BJ (cell line): ENCODE measurements around the gene CTNS. TPM values are rescaled to one million over a fixed set of nuclear protein-coding genes. Genes with fewer than 3 reads are reported as not detected.

ENCODE experiments used
- CTCF ChIA-PET: fragments of 350-600 bp; formaldehyde crosslinking; extraction: SDS; loops from one replicate; lab custom pipeline; 2021; ENCODE audit warnings: antibody characterized with exemption, inconsistent platforms; lab: Yijun Ruan, JAX
- POLR2A ChIA-PET: fragments of 300-600 bp; sonication (Branson Sonifier 250); formaldehyde crosslinking; extraction: SDS; loops from one replicate; lab custom pipeline; 2021; ENCODE audit warnings: antibody characterized with exemption; lab: Charles Lee
- DNase-seq: peaks from one replicate; pipeline ENCODE4 v3.0.0-alpha.2; 2011; ENCODE audit warnings: low read depth
- H3K27me3 ChIP-seq: 2 replicates; pipeline ENCODE4 v1.6.0; 2011; ENCODE audit warnings: low read length; ENCODE audit not compliant: control insufficient read depth, insufficient read depth
- H3K36me3 ChIP-seq: 2 replicates; pipeline ENCODE4 v1.5.1; 2011; ENCODE audit warnings: low read length; ENCODE audit not compliant: control insufficient read depth, insufficient read depth
- H3K4me3 ChIP-seq: 2 replicates; pipeline ENCODE4 v1.5.1; 2011; ENCODE audit warnings: low read depth, mild to moderate bottlenecking, control low read depth, low read length
- polyA plus RNA-seq: library from polyadenylated mRNA; depleted of rRNA; stranded (reverse); fragments of >200 nt; gene quantifications from 2 replicates; pipeline ENCODE4 v1.2.3, GENCODE V29; 2011
- TF ChIP-seq, protein P1 (sequence below): IDR thresholded peaks from 2 replicates; pipeline ENCODE4 v1.5.1; 2011; ENCODE audit warnings: low read depth, mild to moderate bottlenecking, control low read depth, inconsistent platforms, low read length, moderate library complexity; ENCODE audit not compliant: insufficient read depth

CTNS gene
- polyA plus RNA-seq, 1 experiment, result 5.0 TPM

- POLR2A ChIA-PET, result no interaction called here
- TF ChIP-seq, protein P1, sequence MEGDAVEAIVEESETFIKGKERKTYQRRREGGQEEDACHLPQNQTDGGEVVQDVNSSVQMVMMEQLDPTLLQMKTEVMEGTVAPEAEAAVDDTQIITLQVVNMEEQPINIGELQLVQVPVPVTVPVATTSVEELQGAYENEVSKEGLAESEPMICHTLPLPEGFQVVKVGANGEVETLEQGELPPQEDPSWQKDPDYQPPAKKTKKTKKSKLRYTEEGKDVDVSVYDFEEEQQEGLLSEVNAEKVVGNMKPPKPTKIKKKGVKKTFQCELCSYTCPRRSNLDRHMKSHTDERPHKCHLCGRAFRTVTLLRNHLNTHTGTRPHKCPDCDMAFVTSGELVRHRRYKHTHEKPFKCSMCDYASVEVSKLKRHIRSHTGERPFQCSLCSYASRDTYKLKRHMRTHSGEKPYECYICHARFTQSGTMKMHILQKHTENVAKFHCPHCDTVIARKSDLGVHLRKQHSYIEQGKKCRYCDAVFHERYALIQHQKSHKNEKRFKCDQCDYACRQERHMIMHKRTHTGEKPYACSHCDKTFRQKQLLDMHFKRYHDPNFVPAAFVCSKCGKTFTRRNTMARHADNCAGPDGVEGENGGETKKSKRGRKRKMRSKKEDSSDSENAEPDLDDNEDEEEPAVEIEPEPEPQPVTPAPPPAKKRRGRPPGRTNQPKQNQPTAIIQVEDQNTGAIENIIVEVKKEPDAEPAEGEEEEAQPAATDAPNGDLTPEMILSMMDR, result no peak
- H3K36me3 ChIP-seq, result peaks cover 6% of the 10 kb centered on the region
- DNase-seq, result no peak
- CTCF ChIA-PET, result no interaction called here
- H3K27me3 ChIP-seq, result no peaks in the 10 kb centered on the region
- no peak overlapping the region for H3K4me3 ChIP-seq
Measured at GRCh38 chr17:3645310-3645709, 8.8 kb downstream of the CTNS start.

GRCh38 chr17:3647251-3647650, 10.7 kb downstream of the CTNS start:
- TF ChIP-seq, protein P1, result no peak
- POLR2A ChIA-PET, result no interaction called here
- H3K36me3 ChIP-seq, result peaks cover 8% of the 10 kb centered on the region
- no peak overlapping the region for H3K4me3 ChIP-seq
- CTCF ChIA-PET, result interaction anchor here (0.7 to 4.5 kb wide), 15 partner anchors 8 to 818 kb away, joined by 3 to 23 read pairs (median 5); partner anchors contain the start of genes CTNS and SHPK
- H3K27me3 ChIP-seq, result no peaks in the 10 kb centered on the region
- DNase-seq, result no peak

DNA sequence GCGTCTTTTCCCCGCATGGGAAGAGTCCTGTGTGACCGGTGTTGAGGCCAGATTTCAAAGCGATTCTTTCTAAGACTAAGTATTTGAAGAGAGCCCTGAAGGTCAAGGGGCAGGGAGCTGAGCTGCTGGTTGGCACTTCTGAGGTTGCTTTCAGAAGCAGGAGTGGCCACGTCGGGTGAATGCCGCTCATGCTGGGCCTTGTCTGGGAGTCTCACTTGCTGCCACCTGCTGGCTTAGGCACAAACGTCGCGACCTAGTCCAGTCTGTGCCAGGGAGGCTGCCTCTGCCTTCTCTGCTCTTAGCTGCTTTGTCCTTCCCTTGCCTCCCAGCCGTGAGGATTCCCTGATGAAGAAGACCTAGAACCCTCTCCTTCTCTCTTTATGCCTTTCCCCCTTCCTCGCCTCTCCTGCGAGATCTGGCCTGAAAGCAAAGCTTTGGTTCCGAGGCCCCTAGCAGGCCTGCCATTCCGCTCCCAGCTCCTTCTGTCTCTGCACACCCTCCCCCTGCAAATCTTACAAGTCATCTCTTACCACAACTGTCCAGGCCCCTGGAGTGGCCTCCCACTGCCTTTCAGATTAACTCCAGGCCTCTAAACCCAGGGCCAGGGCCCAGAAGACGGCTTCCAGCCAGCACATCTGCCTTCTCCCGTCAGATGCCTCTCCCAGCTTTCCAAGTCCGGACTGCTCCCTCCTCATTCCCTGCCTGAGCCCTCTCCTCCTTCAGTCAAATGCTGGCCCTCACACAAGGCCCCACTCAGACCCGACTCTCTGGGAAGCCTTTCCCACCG, 11.4 kb downstream of the CTNS start:
- Histone ChIP-seq H3K36me3 (peaks cover 8% of the 10 kb centered on the region), H3K27me3 (no peaks in the 10 kb centered on the region), H3K4me3 (no peak overlapping the region)
- CTCF ChIA-PET, result interaction anchor here (0.7 to 4.5 kb wide), 17 partner anchors 8 to 819 kb away, joined by 3 to 23 read pairs (median 5); partner anchors contain the start of genes CTNS and SHPK
- TF ChIP-seq, protein P1, result peak; percentile 67
- DNase-seq, result no peak
- POLR2A ChIA-PET, result no interaction called here

- DNase-seq, result no peak
- POLR2A ChIA-PET, result no interaction called here
- CTCF ChIA-PET, result interaction anchor here (1.7 kb wide), 1 partner anchor 9 kb away, joined by 5 read pairs; no protein-coding TSS in a partner anchor
Measured at GRCh38 chr17:3655766-3656165, 19.2 kb downstream of the CTNS start.

DNA sequence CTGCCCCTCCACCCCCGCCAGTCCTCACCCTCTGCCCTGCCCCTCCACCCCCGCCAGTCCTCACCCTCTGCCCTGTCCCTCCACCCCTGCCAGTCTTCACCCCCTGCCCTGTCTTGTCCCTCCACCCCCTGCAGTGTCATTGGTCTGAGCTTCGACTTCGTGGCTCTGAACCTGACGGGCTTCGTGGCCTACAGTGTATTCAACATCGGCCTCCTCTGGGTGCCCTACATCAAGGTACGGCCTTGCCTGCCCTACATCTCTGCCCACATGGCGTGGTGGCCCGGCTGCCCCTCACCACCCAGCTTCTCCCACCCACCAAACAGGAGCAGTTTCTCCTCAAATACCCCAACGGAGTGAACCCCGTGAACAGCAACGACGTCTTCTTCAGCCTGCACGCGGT, 19.8 kb downstream of the CTNS start:
- no peak for DNase-seq
- Histone ChIP-seq H3K27me3 (no peaks in the 10 kb centered on the region), H3K36me3 (peaks cover 2% of the 10 kb centered on the region), H3K4me3 (no peak overlapping the region)
- ChIA-PET CTCF (interaction anchor here (1.7 kb wide), 1 partner anchor 9 kb away, joined by 5 read pairs; no protein-coding TSS in a partner anchor), POLR2A (no interaction called here)
- TF ChIP-seq, protein P1, result no peak

More at GRCh38 chr17:3655766-3656165, 19.2 kb downstream of the CTNS start:
- H3K36me3 ChIP-seq, result peaks cover 3% of the 10 kb centered on the region; the same call in 1 of the 2 replicates
- H3K4me3 ChIP-seq, result no peak overlapping the region
- no peaks in the 10 kb centered on the region for H3K27me3 ChIP-seq
- TF ChIP-seq, protein P1, result no peak
